ENCODE data around the gene DNAJB13. TPM values are rescaled to one million over a fixed set of nuclear protein-coding genes. Genes with fewer than 3 reads are reported as not detected.

Gene DNAJB13
- total RNA-seq, 1 donor from 2014 or later: under 0.01 TPM

- TF ChIP-seq CTCF (IDR thresholded peaks at IDR 0.05; ENCODE audit: insufficient read depth, low read length, severe bottlenecking): no peak
- no peak for FAIRE-seq
- Histone ChIP-seq H3K36me3 (ENCODE audit: control insufficient read depth, insufficient read depth, low read length) (no peaks in the 10 kb centered on the region), H3K27me3 (ENCODE audit: control insufficient read depth, insufficient read depth, low read length) (no peaks in the 10 kb centered on the region), H3K4me3 (ENCODE audit: low read depth, low read length) (no peak overlapping the region)
- DNase-seq (ENCODE audit: low read depth): no peak
Measured at GRCh38 chr11:74015919-74016684, 65.3 kb downstream of the DNAJB13 start.

GRCh38 chr11:74017631-74018030 is 66.8 kb downstream of the DNAJB13 start:
- DNase-seq (ENCODE audit: low read depth) (no peak), FAIRE-seq (no peak)
- no peak for TF ChIP-seq CTCF (IDR thresholded peaks at IDR 0.05; ENCODE audit: insufficient read depth, low read length, severe bottlenecking)
- Histone ChIP-seq H3K4me3 (ENCODE audit: low read depth, low read length) (no peak overlapping the region), H3K27me3 (ENCODE audit: control insufficient read depth, insufficient read depth, low read length) (no peaks in the 10 kb centered on the region), H3K36me3 (ENCODE audit: control insufficient read depth, insufficient read depth, low read length) (no peaks in the 10 kb centered on the region)

- DNase-seq (ENCODE audit: low read depth) (peak; percentile 74), FAIRE-seq (no peak)
- no peak for TF ChIP-seq CTCF (IDR thresholded peaks at IDR 0.05; ENCODE audit: insufficient read depth, low read length, severe bottlenecking)
- no peaks in the 10 kb centered on the region for H3K27me3 ChIP-seq (ENCODE audit: control insufficient read depth, insufficient read depth, low read length)
- H3K4me3 ChIP-seq (ENCODE audit: low read depth, low read length): no peak overlapping the region
- H3K36me3 ChIP-seq (ENCODE audit: control insufficient read depth, insufficient read depth, low read length): no peaks in the 10 kb centered on the region
Measured at GRCh38 chr11:74018331-74019005, 67.6 kb downstream of the DNAJB13 start.

GRCh38 chr11:74019104-74019738 is 68.4 kb downstream of the DNAJB13 start:
- TF ChIP-seq CTCF (IDR thresholded peaks at IDR 0.05; ENCODE audit: insufficient read depth, low read length, severe bottlenecking): no peak
- DNase-seq (ENCODE audit: low read depth) (no peak), FAIRE-seq (no peak)
- Histone ChIP-seq H3K4me3 (ENCODE audit: low read depth, low read length) (no peak overlapping the region), H3K27me3 (ENCODE audit: control insufficient read depth, insufficient read depth, low read length) (no peaks in the 10 kb centered on the region), H3K36me3 (ENCODE audit: control insufficient read depth, insufficient read depth, low read length) (no peaks in the 10 kb centered on the region)

GRCh38 chr11:74019860-74020259 is 69.0 kb downstream of the DNAJB13 start:
- Histone ChIP-seq H3K36me3 (ENCODE audit: control insufficient read depth, insufficient read depth, low read length) (no peaks in the 10 kb centered on the region), H3K4me3 (ENCODE audit: low read depth, low read length) (no peak overlapping the region), H3K27me3 (ENCODE audit: control insufficient read depth, insufficient read depth, low read length) (no peaks in the 10 kb centered on the region)
- FAIRE-seq: no peak
- peak; percentile 85 for DNase-seq (ENCODE audit: low read depth)
- TF ChIP-seq CTCF (IDR thresholded peaks at IDR 0.05; ENCODE audit: insufficient read depth, low read length, severe bottlenecking): no peak

Other genes starting within 250 kb of the DNAJB13 start
- gene RAB6A, start 190.0 kb upstream of the DNAJB13 start, total RNA-seq: 237 and 297 TPM in 2 replicates
- 37.1 and 49.3 TPM in 2 replicates for gene MRPL48, start 163.2 kb upstream of the DNAJB13 start, total RNA-seq
- 92.3 and 102 TPM in 2 replicates for gene COA4, start 74.2 kb upstream of the DNAJB13 start, total RNA-seq
- 10.3 and 14.5 TPM in 2 replicates for gene PAAF1, start 74.0 kb upstream of the DNAJB13 start, total RNA-seq
- gene UCP2, start 31.8 kb downstream of the DNAJB13 start, total RNA-seq: 0.26 and 1.0 TPM in 2 replicates
- under 0.01 and 0.26 TPM in 2 replicates for gene UCP3, start 58.1 kb downstream of the DNAJB13 start, total RNA-seq
- 3.7 and 5.8 TPM in 2 replicates for gene C2CD3, start 220.0 kb downstream of the DNAJB13 start, total RNA-seq
- gene PPME1, start 220.3 kb downstream of the DNAJB13 start, total RNA-seq: 12.6 and 19.2 TPM in 2 replicates

All from bronchial epithelial cell (primary cell).